Transverse colon (tissue), 4 donors: ENCODE measurements around the gene MID1.

Source experiments
- POLR2A ChIP-seq: fragments of 450-650 bp; IDR thresholded peaks from one replicate; pipeline ENCODE4 v1.6.1; 2016; ENCODE audit warnings: antibody characterized with exemption, mild to moderate bottlenecking, moderate library complexity
- POLR2AphosphoS5 ChIP-seq, 3 donors: sonication (generic); formaldehyde crosslinking; IDR thresholded peaks; one replicate each; pipeline ENCODE4 v1.6.1; 2016; ENCODE audit warnings: antibody characterized with exemption in 3 of 3
- TF ChIP-seq, protein P1 (sequence below), 5 experiments: fragments of 200-600 bp in 3 of 5; fragments of 450-650 bp in 2 of 5; sonication (generic) in 3 of 5; IDR thresholded peaks; 1 replicate in 2 of 5; 2 replicates in 3 of 5; pipeline ENCODE4 v1.5.1; 2016 to 2017; ENCODE audit warnings: antibody characterized with exemption in 5 of 5, inconsistent platforms in 3 of 5, mild to moderate bottlenecking in 2 of 5, moderate library complexity in 1 of 5

GRCh38 chrX:10555846-10556245, 64.5 kb downstream of the MID1 start:
- TF ChIP-seq, protein P1, sequence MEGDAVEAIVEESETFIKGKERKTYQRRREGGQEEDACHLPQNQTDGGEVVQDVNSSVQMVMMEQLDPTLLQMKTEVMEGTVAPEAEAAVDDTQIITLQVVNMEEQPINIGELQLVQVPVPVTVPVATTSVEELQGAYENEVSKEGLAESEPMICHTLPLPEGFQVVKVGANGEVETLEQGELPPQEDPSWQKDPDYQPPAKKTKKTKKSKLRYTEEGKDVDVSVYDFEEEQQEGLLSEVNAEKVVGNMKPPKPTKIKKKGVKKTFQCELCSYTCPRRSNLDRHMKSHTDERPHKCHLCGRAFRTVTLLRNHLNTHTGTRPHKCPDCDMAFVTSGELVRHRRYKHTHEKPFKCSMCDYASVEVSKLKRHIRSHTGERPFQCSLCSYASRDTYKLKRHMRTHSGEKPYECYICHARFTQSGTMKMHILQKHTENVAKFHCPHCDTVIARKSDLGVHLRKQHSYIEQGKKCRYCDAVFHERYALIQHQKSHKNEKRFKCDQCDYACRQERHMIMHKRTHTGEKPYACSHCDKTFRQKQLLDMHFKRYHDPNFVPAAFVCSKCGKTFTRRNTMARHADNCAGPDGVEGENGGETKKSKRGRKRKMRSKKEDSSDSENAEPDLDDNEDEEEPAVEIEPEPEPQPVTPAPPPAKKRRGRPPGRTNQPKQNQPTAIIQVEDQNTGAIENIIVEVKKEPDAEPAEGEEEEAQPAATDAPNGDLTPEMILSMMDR (IDR thresholded peaks at IDR 0.05) = no peak
- no peak for TF ChIP-seq POLR2A
- no peak for TF ChIP-seq POLR2AphosphoS5 (IDR thresholded peaks at IDR 0.05)
